HL-60 (cell line): ENCODE results near the gene TTC34.

Experiments used
- DNase-seq, 2 experiments: peaks; one replicate each; pipeline ENCODE4 v3.0.0-alpha.2; 2010 to 2020; ENCODE audit warnings: low read depth in 1 of 2, low spot score in 1 of 2
- H3K27ac ChIP-seq: fragments of 250-450 bp; sonication (Bioruptor Pico); replicated peaks from 2 replicates; pipeline ENCODE4 v1.5.1; 2020; ENCODE audit warnings: mild to moderate bottlenecking, moderate library complexity
- H3K27me3 ChIP-seq: fragments of 250-450 bp; sonication (Bioruptor Pico); 2 replicates; pipeline ENCODE4 v1.5.1; 2021; ENCODE audit warnings: mild to moderate bottlenecking, moderate library complexity; ENCODE audit not compliant: insufficient read depth, poor library complexity, severe bottlenecking
- H3K4me3 ChIP-seq: replicated peaks from 2 replicates; pipeline ENCODE4 v1.5.1; 2011; ENCODE audit warnings: mild to moderate bottlenecking, control low read depth, low read length; ENCODE audit not compliant: insufficient read depth
- GABPA ChIP-seq: IDR thresholded peaks from 2 replicates; pipeline ENCODE4 v1.6.1; 2012; ENCODE audit warnings: low read depth
- POLR2AphosphoS5 ChIP-seq: IDR thresholded peaks from 2 replicates; pipeline ENCODE4 v1.6.1; 2012; ENCODE audit warnings: low read depth
- SPI1 ChIP-seq: IDR thresholded peaks from 2 replicates; pipeline ENCODE4 v1.6.1; 2012; ENCODE audit warnings: low read depth, mild to moderate bottlenecking, borderline replicate concordance
- long read RNA-seq: library from polyadenylated mRNA; unstranded; transcript quantifications from one replicate; pipeline ENCODE4 v2.0.0, GENCODE V29; 2020
- TF ChIP-seq, protein P1 (sequence below): IDR thresholded peaks from 2 replicates; pipeline ENCODE4 v1.6.1; 2012; ENCODE audit warnings: low read depth; ENCODE audit not compliant: insufficient replicate concordance
- TF ChIP-seq, protein P2 (sequence below): IDR thresholded peaks from one replicate; pipeline ENCODE4 v1.5.1; 2011; ENCODE audit warnings: low read length, control low read depth, inconsistent platforms; ENCODE audit not compliant: insufficient read depth

The TTC34 gene, protein sequence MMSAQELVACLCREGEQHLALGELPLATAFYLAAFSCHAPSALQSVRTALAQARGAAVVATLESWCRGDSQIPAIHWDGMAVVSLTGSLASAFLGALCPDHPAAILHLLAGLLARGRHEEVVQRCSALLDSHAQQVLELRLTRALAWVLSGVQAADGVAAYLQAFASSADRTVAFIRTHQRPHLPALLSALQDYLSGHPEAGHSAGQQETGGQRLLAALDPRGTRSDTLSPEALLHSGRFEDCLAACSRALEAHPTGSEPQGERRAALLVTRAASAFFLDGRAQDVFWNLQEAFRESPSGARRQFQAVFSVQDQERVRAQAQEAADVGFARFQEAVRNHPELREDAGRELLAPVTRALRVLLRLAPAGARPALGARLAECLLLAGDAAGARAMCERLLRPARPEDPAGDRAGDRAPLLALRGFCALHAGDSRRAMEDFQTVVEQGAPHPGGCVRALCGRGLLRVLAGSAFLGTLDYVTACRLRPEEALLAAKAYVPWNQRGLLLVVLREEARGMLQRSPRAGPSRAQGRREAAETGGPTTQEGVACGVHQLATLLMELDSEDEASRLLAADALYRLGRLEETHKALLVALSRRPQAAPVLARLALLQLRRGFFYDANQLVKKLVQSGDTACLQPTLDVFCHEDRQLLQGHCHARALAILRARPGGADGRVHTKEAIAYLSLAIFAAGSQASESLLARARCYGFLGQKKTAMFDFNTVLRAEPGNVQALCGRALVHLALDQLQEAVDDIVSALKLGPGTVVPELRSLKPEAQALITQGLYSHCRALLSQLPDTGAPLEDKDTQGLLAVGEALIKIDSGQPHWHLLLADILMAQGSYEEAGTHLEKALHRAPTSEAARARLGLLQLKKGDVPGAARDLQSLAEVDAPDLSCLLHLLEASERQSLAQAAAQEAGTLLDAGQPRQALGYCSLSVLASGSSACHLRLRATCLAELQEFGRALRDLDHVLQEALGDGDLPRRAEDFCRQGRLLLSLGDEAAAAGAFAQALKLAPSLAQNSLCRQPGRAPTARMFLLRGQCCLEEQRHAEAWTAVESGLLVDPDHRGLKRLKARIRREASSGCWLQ
- long read RNA-seq: 0 reads

DNA sequence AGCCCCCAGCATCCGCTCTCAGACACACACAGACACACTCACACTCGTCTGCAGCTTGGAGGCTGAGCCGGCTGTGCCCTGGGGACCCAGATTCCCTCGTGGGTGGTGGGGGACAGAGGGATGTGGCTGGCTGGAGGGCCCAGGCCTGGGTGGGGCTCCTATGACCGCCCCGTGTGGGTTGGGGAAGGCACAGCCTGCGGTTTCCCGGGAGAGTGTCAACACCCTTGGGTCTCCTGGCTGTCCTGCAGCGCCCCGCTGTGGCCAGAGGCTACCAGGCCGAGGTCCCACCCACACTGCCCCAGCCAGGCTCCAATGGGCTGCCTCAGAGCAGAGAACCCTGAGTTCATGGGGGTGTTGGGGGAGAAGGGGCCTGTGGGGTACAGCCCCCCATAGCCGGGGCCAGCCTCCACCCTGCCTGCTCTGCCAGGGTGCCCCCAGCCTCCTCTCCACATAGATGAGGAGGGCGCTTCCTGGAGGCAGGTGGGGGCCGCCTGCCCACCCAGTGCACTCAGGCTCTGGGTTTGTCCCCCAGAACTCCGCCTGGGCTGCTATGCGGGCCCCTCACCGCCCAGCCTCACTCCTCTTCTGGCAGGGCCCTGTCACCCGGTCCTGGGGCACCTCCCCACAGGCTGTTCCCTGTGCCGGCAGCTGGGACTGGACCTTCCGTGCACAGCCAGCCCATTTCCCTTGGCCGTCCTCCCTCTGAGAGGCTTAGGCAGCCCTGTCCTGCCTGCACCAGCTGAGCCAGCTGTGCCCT, at the start of gene TTC34:
Gene TTC34 (minus strand): TSS at position 159 of the 757 bp plus-strand sequence. CDS start 866 bp downstream, outside the sequence.
- Histone ChIP-seq H3K27ac (no peak within 1 kb of the TSS), H3K4me3 (no peak within 1 kb of the TSS), H3K27me3 (no peaks in the 10 kb centered on the region)
- DNase-seq: peak in 1 of 2 experiments; percentile 45
- TF ChIP-seq SPI1 (no peak), GABPA (no peak), POLR2AphosphoS5 (no peak)
- TF ChIP-seq, protein P1, sequence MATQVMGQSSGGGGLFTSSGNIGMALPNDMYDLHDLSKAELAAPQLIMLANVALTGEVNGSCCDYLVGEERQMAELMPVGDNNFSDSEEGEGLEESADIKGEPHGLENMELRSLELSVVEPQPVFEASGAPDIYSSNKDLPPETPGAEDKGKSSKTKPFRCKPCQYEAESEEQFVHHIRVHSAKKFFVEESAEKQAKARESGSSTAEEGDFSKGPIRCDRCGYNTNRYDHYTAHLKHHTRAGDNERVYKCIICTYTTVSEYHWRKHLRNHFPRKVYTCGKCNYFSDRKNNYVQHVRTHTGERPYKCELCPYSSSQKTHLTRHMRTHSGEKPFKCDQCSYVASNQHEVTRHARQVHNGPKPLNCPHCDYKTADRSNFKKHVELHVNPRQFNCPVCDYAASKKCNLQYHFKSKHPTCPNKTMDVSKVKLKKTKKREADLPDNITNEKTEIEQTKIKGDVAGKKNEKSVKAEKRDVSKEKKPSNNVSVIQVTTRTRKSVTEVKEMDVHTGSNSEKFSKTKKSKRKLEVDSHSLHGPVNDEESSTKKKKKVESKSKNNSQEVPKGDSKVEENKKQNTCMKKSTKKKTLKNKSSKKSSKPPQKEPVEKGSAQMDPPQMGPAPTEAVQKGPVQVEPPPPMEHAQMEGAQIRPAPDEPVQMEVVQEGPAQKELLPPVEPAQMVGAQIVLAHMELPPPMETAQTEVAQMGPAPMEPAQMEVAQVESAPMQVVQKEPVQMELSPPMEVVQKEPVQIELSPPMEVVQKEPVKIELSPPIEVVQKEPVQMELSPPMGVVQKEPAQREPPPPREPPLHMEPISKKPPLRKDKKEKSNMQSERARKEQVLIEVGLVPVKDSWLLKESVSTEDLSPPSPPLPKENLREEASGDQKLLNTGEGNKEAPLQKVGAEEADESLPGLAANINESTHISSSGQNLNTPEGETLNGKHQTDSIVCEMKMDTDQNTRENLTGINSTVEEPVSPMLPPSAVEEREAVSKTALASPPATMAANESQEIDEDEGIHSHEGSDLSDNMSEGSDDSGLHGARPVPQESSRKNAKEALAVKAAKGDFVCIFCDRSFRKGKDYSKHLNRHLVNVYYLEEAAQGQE: no peak
- TF ChIP-seq, protein P2, sequence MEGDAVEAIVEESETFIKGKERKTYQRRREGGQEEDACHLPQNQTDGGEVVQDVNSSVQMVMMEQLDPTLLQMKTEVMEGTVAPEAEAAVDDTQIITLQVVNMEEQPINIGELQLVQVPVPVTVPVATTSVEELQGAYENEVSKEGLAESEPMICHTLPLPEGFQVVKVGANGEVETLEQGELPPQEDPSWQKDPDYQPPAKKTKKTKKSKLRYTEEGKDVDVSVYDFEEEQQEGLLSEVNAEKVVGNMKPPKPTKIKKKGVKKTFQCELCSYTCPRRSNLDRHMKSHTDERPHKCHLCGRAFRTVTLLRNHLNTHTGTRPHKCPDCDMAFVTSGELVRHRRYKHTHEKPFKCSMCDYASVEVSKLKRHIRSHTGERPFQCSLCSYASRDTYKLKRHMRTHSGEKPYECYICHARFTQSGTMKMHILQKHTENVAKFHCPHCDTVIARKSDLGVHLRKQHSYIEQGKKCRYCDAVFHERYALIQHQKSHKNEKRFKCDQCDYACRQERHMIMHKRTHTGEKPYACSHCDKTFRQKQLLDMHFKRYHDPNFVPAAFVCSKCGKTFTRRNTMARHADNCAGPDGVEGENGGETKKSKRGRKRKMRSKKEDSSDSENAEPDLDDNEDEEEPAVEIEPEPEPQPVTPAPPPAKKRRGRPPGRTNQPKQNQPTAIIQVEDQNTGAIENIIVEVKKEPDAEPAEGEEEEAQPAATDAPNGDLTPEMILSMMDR: no peak

DNA sequence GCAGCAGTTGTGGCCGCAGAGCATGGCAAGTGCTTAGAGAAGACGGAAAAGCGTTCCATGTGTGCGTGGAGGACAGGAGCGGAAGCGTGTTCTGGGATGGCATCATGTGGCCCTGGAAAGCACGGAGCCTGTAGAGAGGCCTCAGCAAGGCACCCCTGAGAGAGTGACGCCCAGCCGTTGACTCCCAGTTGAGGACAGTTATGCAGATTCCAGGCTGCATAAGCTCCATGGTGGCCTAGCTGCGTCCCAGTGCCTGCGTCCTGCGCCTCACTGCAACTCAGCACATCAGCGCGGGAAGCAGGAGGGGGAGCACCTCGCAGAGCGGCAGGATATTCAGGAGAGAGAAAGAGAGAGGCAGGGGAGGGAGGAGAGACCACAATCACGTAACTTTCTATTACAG, 49.0 kb upstream of the TTC34 start:
- DNase-seq: no peak
- no peaks in the 10 kb centered on the region for H3K27me3 ChIP-seq
- no peak for TF ChIP-seq GABPA
- no peak for TF ChIP-seq SPI1
- TF ChIP-seq, protein P1: no peak
- TF ChIP-seq POLR2AphosphoS5: no peak
- TF ChIP-seq, protein P2: no peak
- H3K4me3 ChIP-seq: no peak overlapping the region
- no peak overlapping the region for H3K27ac ChIP-seq

DNA sequence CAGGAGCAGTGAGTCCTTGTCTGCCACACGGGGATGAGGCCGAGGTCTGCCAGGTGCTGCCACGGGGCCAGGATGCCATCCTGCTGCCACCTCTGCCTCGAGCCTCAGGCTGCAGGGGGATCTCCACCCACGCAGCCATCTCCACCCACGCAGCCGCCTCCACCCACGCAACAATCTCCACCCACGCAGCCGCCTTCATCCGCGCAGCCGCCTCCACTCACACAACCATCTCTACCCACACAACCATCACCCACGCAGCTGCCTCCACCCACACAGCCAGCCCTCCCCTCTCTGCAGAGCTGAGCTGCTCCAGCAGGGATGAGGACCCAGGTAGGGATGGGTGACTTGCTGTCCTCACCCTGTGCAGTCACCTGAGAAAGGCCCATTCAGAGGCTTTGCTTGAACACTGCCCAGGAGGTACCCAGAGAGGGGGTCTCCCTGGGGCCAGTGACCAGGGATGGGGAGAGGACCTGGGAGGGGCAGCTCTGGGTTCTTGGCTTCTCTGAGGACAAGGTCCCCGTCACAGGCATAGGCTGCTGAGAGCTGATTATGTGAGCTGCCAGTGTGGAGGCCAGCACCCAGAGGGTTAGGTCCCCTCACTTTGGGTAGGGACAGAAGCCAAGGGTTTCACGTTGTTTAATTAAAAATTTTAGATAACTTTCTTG, 46.6 kb upstream of the TTC34 start:
- Histone ChIP-seq H3K27ac (no peak overlapping the region), H3K4me3 (no peak overlapping the region), H3K27me3 (no peaks in the 10 kb centered on the region)
- no peak for DNase-seq
- TF ChIP-seq, protein P1: no peak
- TF ChIP-seq GABPA: no peak
- TF ChIP-seq POLR2AphosphoS5: no peak
- TF ChIP-seq, protein P2: no peak
- TF ChIP-seq SPI1: no peak
